PC-3 (cell line): Measurements from ENCODE around the gene AKAP14.

Experiments
- EZH2 ChIP-seq: fragments of 300-600 bp; sonication (generic); IDR thresholded peaks from one replicate; pipeline ENCODE4 v1.6.1; 2017; ENCODE audit warnings: antibody characterized with exemption, mild to moderate bottlenecking, low read length; ENCODE audit not compliant: unreplicated experiment
- TF ChIP-seq, protein P1 (sequence below): fragments of 300-600 bp; sonication (generic); conservative IDR thresholded peaks from 2 replicates; pipeline ENCODE4 v1.5.1; 2017; ENCODE audit warnings: antibody characterized with exemption, low read depth, mild to moderate bottlenecking, low read length

- TF ChIP-seq, protein P1, sequence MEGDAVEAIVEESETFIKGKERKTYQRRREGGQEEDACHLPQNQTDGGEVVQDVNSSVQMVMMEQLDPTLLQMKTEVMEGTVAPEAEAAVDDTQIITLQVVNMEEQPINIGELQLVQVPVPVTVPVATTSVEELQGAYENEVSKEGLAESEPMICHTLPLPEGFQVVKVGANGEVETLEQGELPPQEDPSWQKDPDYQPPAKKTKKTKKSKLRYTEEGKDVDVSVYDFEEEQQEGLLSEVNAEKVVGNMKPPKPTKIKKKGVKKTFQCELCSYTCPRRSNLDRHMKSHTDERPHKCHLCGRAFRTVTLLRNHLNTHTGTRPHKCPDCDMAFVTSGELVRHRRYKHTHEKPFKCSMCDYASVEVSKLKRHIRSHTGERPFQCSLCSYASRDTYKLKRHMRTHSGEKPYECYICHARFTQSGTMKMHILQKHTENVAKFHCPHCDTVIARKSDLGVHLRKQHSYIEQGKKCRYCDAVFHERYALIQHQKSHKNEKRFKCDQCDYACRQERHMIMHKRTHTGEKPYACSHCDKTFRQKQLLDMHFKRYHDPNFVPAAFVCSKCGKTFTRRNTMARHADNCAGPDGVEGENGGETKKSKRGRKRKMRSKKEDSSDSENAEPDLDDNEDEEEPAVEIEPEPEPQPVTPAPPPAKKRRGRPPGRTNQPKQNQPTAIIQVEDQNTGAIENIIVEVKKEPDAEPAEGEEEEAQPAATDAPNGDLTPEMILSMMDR: peak; percentile 69
- no peak for TF ChIP-seq EZH2
Observed at GRCh38 chrX:119887721-119888425, 7.8 kb upstream of the AKAP14 start.
